HG02943 (cell line): ENCODE measurements around the gene WBP2.
"Not testable (repeated sequence)": the region's sequence is repeated elsewhere in the genome, so short reads cannot be mapped to it uniquely, and the experiment has no call there.

Experiments
- ATAC-seq: cut with Tn5 transposase; IDR thresholded peaks from one replicate; pipeline ENCODE4 v1.9.1; 2021; ENCODE audit warnings: mild to moderate bottlenecking, low read depth, moderate library complexity; ENCODE audit not compliant: unreplicated experiment

WBP2 gene

DNA sequence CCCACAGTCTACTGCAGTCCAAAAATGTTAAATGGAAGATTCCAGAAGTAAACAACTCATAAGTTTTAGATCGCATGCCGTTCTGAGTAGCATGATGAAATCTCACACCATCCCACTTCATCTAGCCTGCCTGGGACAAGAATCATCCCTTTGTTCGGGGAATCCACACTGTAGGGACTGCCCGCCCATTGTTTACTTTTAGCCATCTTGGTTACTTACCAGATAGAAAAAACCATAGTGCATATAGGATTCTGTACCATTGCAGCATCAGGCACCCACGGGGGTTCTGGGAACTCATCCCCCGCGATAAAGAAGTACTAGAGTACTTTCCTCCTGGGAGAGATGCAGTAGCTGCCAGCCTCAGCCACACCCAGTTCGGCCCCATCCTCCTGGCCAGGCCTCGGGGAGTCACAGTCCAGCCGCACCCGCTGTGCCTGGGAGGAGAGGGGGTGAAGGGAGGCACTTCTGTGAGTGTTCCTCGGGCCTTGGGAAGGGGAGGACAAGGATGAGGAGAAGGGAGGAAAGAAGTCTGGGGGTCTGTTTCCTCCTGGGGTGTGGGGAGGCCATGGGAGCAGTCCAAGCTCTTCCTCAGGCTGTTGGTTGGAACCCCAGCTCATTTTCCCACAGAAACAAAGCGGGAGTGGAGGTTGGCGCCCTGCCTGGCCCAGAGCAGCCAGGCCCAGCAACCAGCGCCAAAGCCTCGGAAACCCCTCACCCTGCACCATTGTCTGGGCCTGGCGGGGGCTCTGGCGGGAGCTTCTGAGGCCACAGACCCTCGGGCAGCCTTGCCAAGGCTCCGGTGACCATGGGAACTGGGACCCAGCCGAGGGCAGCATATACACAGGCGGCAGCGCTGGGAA lies 14.4 kb upstream of the WBP2 start:
- no peak for ATAC-seq

GRCh38 chr17:75868730-75869281 lies 13.7 kb upstream of the WBP2 start:
- not testable (repeated sequence) for ATAC-seq

GRCh38 chr17:75865404-75866188 lies 10.5 kb upstream of the WBP2 start:
- not testable (repeated sequence) for ATAC-seq

DNA sequence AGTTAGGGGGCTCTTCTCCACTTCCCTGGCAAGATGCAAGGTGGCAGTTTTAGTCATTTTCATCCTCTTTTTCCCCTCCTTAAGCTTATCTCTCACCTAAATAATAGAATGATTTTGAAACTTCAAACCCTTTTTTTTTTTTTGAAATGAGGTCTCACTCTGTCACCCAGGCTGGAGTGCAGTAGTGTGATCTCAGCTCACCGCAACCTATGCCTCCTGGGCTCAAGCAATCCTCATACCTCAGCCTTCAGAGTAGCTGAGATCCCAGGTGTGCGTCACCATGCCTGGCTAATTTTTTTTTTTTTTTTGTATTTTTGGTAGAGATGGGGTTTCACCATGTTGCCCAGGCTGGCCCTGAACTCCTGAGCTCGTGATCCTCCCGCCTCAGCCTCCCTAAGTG lies 9.8 kb upstream of the WBP2 start:
- ATAC-seq = peak; percentile 6

- peak; percentile 82 for ATAC-seq
Observed at GRCh38 chr17:75864448-75864871, 9.3 kb upstream of the WBP2 start.

DNA sequence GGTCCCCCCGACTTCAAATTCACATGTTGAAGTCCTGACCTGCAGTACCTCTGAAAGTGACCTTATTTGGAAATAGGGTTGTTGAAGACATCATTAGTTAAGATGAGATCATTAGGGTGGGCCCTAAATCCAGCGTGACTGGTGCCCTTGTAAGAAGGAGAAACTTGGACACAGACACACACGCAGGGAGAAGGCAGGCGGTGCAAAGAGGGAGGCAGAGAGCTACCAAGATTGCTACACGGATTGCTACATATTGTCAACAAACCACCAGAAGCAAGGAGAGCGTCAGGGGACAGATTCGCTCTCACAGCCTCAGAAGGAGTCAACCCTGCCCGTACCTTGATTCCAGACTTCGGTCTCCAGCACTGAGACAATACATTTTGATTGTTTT lies 6.8 kb upstream of the WBP2 start:
- ATAC-seq = no peak

GRCh38 chr17:75859358-75859757 lies 4.2 kb upstream of the WBP2 start:
- ATAC-seq = not testable (repeated sequence)

DNA sequence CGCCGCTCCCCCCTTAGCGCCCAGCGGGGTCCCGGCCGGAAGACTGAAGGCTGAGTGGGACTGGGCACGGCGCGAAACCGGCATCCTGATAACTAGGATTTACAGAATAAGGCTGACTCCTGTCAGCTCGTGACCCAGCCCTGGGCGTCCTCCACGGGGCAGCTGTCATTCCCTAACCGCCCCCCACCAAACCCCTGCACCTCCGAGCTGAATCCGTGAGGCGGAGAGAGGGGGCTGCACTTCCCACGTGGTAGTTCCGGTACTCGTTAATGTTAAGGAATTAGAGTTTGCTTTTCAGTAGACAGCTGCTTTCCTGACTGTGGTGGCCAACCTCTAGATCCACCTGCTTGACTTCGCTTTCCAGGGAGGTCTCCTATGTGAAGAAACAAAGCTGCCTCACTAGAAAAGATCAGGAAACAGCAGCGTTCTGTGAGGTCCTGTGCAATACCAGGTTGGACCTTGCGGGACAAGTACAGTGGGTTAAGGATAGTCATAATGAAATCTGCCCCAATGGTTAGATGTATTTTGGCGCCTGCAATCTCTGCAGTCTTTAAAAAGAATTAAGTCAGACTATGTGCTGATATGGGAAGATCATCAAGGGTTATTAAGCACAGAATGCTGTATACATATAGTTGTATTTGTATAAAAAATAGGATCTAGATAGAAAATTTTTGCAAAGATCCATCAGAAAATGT lies 1.1 kb upstream of the WBP2 start:
- no peak for ATAC-seq

GRCh38 chr17:75854881-75855309 lies 240 bp downstream of the WBP2 start:
- no peak for ATAC-seq

DNA sequence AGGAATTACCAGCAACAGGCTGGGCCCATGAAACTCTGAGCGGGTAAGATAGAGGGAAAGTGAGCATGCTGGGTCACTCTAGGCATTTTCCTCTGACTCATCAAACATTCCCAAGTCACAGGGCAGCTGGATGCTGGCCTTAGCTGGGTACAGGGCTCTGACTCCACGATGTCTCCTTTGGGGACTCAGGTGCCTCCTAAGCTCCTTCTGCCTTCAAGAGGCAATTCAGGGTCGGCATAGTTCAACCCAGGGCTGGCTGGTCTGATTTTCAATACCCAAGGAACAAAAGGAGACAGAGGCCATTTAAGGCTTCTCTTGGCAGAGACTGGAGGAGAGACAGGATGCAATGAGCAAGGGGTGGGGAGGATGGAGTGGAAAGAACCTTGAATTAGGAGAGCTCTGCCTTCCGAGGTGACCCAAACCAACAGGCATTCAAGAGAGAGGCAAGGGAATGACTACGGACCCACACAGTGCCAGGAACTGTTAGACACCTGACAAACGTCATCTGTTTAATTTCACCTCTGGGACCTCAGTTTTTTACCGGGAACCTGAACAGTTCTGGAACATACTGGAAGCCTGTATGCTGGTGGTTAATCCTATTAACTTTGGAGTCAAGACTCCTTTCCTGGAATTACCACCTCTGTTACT lies 910 bp downstream of the WBP2 start:
- ATAC-seq = no peak

DNA sequence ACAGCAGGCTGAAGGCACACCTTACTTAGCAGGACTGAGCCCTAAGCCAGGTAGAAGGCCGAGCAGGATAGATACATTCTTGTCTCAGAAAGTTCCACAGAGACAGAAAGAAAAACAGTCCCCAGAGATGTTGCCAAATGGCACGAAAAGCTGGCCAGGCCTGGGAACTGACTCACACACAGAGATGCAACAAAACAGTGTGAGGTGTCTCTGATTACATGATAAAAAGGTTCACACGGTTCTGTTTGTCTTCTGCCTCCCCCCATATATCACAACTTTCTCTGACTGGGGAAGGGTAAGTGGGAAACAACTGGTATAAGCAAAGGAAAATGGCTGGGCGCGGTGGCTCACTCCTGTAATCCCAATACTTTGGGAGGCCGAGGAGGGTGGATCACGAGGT lies 1.7 kb downstream of the WBP2 start:
- ATAC-seq = no peak

DNA sequence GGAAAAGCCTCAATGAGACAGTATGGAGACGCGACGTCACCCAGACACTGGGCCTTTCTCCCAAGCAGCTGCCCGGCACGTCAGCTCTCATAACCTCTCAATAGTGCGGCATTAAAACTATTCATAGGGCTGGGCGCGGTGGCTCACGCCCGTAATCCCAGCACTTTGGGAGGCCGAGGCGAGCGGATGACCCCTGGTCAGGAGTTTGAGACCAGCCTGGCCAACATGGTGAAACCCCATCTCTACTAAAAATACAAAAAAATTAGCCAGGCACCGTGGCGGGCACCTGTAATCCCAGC lies 3.5 kb downstream of the WBP2 start:
- not testable (repeated sequence) for ATAC-seq

- ATAC-seq = no peak
Observed at GRCh38 chr17:75850928-75851692, 4.0 kb downstream of the WBP2 start.

DNA sequence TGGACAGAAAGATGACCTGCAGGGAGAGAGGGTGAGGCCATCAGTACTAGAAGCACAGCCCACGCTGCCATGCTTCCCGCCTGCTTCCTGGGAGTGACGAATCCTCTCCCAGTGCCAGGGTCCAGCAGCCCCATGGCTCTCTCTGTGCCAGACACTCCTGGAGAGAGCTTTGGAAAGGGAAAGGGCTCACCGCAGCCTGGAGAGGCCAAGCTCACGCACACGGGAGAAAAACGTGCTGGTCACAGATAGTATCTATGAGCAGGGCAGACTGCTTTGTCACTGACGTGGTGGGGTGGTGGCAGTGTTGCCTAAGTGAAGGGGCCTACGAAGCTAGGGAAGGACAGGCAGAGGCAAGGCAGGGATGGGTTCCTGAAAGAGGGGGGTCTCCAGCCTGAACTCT lies 5.4 kb downstream of the WBP2 start:
- no peak for ATAC-seq

DNA sequence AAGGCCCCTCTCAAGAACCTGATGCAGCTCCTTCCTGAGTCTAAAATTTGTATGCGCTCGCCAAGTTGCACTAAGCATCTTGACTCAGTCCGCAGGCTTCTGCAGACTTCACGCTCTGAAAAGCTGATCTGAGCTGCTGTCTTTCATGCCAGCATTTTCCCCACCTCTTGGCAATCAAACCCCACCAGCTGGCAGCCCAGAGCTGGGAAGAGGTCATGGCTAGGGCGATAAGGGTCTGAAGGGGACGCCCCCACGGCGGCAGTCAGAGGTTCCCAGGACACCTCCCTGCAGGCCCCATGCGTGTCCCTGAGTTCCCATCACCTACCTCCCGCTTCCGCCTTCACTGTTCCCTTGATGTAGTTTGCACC lies 5.9 kb downstream of the WBP2 start:
- ATAC-seq = no peak

DNA sequence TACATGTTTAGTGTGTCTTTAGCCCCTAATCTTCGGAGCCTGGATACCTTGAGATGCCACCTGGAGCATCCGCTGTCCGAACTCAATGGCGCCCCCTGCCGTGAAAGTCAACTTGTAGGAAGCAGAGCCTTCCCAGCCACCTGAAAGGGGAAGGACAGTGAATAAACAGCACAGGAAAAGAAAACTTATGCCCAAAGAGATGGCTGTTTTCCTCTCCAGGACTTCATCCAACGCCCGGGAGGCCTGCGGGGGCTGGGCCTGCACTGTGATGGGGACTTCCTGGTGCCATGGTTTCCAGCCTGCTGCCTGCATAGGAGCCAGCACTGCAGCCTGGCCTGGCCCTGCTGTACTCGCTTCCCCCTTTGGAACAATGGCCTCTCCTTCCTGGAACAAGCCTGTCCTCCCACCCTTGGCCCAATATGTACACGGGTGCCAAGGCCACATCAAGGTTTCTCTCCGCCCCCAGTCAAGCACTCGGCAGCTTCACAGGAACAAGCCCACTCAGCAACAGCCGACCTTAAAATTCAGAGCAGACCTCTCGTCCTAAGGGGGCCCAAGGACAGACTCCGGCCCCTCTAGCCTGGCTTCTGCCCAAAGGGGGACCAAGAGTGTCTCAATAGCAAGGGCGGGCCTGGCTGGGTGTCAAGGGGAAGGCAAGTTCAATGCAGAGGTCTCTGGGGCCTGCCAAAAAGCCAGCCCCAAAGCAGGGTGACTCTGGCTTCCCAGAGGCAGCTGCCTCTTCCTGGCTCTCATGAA lies 6.4 kb downstream of the WBP2 start:
- ATAC-seq = no peak

DNA sequence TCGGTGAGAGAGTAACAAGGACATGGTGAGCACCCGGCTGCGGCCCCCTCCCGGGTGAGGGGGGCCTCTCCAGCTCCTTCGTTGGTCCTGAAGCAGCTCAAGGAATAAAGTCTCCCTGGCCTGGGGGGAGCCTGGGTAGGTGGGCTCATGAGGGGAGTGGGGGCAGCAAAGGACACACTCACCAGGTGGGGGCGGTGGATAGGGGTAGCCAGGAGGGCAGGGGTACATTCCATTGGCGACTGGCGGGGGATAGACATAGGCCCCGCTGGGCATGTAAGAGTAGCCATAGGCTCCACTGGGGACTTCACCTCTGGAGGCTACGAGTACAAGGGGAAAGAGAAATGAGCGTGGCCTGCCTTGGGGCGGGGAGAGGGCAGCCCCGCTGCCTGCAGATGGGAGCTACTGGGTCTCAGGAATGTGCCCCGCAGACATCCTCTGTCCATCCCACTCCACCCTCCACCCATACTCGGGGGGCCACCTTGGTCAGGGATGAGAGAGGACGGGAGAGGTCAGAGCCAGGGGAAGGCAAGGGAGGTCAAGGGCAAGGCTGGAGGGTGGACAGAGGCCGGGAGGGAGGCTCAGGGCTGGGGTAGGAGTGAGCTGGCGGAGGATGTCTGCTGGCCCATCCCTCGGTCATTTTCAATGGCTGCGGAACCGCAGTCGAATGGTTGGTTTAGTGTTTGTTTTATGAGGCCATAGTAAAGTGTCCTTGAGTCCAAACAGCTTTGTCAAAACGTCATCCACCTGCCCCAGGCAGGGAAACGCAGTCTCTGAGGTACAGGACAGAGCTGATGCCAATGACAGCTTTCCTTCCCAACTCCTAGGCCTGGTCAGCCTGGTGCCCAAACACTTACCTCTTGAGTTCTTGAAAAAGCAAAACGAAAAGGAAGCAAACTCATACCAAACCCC lies 7.3 kb downstream of the WBP2 start:
- no peak for ATAC-seq
